Peyer's patch (tissue), 4 donors: ENCODE results near the gene ADRM1. TPM values are rescaled to one million over a fixed set of nuclear protein-coding genes. Genes with fewer than 3 reads are reported as not detected.

Source experiments
- DNase-seq, 3 donors: peaks; one replicate each; pipeline ENCODE4 v3.0.0-alpha.2; 2017 to 2019
- H3K27ac ChIP-seq, 4 donors: fragments of 200-600 bp; sonication (generic); one replicate each; pipeline ENCODE4 v1.5.1; 2016 to 2019
- H3K27me3 ChIP-seq, 2 donors: fragments of 200-600 bp; sonication (generic); one replicate each; pipeline ENCODE4 v1.5.1; 2019
- H3K36me3 ChIP-seq, 3 donors: fragments of 200-600 bp; sonication (generic); one replicate each; pipeline ENCODE4 v1.5.1; 2016 to 2019
- H3K4me1 ChIP-seq, 4 donors: fragments of 200-600 bp; sonication (generic); one replicate each; pipeline ENCODE4 v1.5.1; 2016 to 2019
- H3K4me3 ChIP-seq, 4 donors: fragments of 200-600 bp; sonication (generic); 1 replicate in 3 of 4; 2 replicates in 1 of 4; pipeline ENCODE4 v1.5.1; 2016 to 2019; ENCODE audit warnings: mild to moderate bottlenecking in 1 of 4
- H3K9me3 ChIP-seq, 4 donors: fragments of 200-600 bp; sonication (generic); one replicate each; pipeline ENCODE4 v1.5.1; 2016 to 2019; ENCODE audit warnings: mild to moderate bottlenecking in 1 of 4
- CTCF ChIP-seq, 6 experiments: fragments of 450-650 bp in 4 of 6; fragments of 200-600 bp in 2 of 6; sonication (generic) in 1 of 6; IDR thresholded peaks; one replicate each; pipeline ENCODE4 v1.5.1; 2017 to 2019; ENCODE audit warnings: antibody characterized with exemption in 6 of 6, mild to moderate bottlenecking in 3 of 6, moderate library complexity in 1 of 6
- POLR2A ChIP-seq, 2 donors: fragments of 450-650 bp; IDR thresholded peaks; one replicate each; pipeline ENCODE4 v1.5.1; 2017; ENCODE audit warnings: antibody characterized with exemption in 2 of 2, mild to moderate bottlenecking in 2 of 2, moderate library complexity in 2 of 2
- total RNA-seq, 4 donors: library from RNA; depleted of rRNA; stranded (reverse); fragments of >200 nt; gene quantifications; one replicate each; pipeline ENCODE4 v1.1.0, GENCODE V29; 2016

Gene ADRM1
- total RNA-seq, 4 donors from 2014 or later, result 90.8 to 136 (median 99.7) TPM

DNA sequence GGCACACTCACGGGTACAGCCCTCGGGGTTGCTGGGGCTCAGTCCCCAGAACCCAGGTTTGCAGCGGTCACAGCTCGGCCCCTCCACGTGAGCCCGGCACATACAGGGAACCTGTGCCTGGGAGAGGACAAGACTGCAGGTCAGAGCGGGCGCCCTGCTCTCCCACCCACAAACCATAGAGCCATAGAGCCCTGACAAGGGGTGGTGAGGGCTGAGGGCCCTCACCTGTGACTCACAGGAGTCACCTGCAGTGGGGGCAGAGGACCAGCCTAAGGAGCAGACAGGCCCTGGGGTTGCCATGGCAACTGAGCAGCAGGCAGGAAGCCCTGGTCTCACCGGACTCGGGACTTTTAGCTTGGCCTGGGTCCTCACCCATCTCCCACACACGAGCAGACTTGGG is 33.5 kb downstream of the ADRM1 start:
- Histone ChIP-seq H3K4me1 (peaks cover 0 to 13% (median 2%) of the 10 kb centered on the region in 4 donors), H3K4me3 (no peak overlapping the region), H3K27ac (peak overlapping the region in 2 of 4 donors; percentile 60 to 85), H3K36me3 (peaks cover 0 to 31% (median 0%) of the 10 kb centered on the region in 3 donors), H3K9me3 (no peaks in the 10 kb centered on the region), H3K27me3 (no peaks in the 10 kb centered on the region)
- DNase-seq, result peak in 1 of 3 donors; percentile 49
- TF ChIP-seq CTCF (IDR thresholded peaks at IDR 0.05), result no peak
- TF ChIP-seq POLR2A (IDR thresholded peaks at IDR 0.05), result no peak

DNA sequence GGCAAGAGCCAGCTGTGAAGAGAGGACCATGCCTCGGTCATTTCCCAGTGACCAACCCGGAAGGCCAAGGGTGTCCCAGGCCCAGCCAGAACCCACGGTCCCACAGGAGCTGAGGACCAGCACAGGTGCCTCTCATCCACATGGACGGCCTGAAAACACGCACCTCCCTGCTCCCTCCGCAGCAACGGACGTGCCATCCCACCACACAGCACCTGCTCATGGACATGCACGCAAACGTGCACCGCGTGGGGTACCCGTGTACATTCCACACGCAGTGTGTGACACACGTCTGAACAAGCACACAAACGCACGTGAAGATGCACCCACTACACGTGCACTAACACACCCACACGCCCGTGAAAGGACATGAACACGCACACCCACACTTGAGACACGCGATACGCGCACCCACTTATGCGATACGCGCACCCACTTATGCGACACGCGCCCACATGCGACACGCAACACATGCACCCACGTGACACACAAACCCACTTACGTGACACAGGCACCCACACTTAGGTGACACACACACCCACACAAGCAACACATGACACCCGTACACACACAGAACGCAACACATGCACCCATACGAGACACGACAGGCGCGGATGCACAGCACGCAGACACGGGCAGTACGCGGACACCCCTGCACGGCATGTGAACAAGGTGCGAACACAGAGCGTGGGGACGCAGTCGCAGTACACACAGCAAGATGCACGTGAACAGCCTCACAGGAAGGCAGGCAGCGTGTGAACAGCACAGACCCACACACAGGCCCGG is 34.2 kb downstream of the ADRM1 start:
- H3K27ac ChIP-seq, result peak overlapping the region in 2 of 4 donors; percentile 60 to 85
- peaks cover 0 to 13% (median 2%) of the 10 kb centered on the region in 4 donors for H3K4me1 ChIP-seq
- H3K4me3 ChIP-seq, result no peak overlapping the region
- H3K9me3 ChIP-seq, result no peaks in the 10 kb centered on the region
- H3K36me3 ChIP-seq, result peaks cover 0 to 31% (median 0%) of the 10 kb centered on the region in 3 donors
- no peak for DNase-seq
- H3K27me3 ChIP-seq, result no peaks in the 10 kb centered on the region
- TF ChIP-seq CTCF (IDR thresholded peaks at IDR 0.05) (no peak), POLR2A (IDR thresholded peaks at IDR 0.05) (no peak)

DNA sequence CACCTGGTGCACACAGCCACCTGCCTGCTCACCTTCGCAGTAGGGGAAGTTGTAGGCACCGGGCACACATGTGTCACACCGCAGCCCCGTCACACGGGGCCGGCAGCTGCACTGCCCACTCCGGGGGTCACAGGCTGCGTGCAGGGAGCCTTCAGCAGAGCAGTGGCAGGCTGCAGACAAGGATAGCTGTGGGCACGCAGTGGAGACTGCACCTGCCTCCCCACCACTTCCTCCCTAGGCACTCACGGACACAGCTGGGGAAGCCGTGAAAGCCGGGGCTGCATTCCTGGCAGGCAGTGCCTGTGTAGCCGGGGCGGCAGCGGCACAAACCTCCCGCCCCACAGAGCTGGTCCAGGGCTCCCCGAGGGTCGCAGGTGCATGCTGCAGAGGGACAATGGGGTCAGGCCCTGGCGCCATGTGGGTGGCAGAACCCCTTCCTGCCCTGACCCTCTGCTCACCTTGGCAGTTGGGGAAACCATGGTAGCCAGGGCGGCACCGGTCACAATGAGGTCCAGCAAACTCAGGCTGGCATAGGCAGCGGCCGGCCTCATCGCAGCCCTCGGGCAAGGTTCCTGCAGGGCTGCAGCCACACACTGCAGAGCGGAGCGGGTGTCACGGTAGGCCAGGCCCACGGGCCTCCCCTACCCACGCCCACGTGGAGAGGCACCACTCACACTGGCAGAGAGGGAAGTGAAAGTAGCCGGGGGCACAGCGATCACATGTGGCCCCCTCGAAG is 34.9 kb downstream of the ADRM1 start:
- Histone ChIP-seq H3K36me3 (peaks cover 0 to 30% (median 0%) of the 10 kb centered on the region in 3 donors), H3K27me3 (no peaks in the 10 kb centered on the region), H3K4me3 (no peak overlapping the region), H3K27ac (peak overlapping the region in 3 of 4 donors; percentile 13 to 85 (median 32)), H3K4me1 (peaks cover 0 to 13% (median 2%) of the 10 kb centered on the region in 4 donors), H3K9me3 (no peaks in the 10 kb centered on the region)
- DNase-seq, result peak in 2 of 3 donors; percentile 87 to 90
- no peak for TF ChIP-seq POLR2A (IDR thresholded peaks at IDR 0.05)
- no peak for TF ChIP-seq CTCF (IDR thresholded peaks at IDR 0.05)

DNA sequence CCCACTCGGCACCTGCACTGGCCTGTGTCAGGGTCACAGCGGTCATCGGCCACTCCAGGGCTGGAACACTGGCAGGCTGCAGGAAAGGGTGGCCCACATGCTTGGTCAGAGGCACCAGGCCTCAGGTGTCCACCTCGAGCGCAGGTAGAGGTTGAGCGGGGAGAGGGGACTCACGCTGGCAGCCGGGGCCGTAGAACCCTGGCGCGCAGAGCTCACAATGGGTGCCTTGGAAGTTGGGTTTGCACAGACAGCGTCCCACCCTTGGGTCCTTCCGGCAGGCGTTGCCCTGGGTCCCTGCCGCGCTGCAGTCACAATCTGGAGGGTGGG is 35.5 kb downstream of the ADRM1 start:
- H3K27ac ChIP-seq, result peak overlapping the region in 3 of 4 donors; percentile 13 to 85 (median 32)
- TF ChIP-seq CTCF (IDR thresholded peaks at IDR 0.05), result no peak
- TF ChIP-seq POLR2A (IDR thresholded peaks at IDR 0.05), result no peak
- peaks cover 0 to 24% (median 0%) of the 10 kb centered on the region in 3 donors for H3K36me3 ChIP-seq
- H3K9me3 ChIP-seq, result no peaks in the 10 kb centered on the region
- no peak for DNase-seq
- no peak overlapping the region for H3K4me3 ChIP-seq
- H3K4me1 ChIP-seq, result peaks cover 0 to 13% (median 2%) of the 10 kb centered on the region in 4 donors
- H3K27me3 ChIP-seq, result no peaks in the 10 kb centered on the region

- H3K27ac ChIP-seq, result peak overlapping the region in 2 of 4 donors; percentile 75 to 85
- peak in 2 of 3 donors; percentile 81 to 83 for DNase-seq
These were observed 36.9 kb downstream of the ADRM1 start for GRCh38 chr20:62339647-62340062.

More at GRCh38 chr20:62339647-62340062, 36.9 kb downstream of the ADRM1 start:
- H3K4me1 ChIP-seq, result peaks cover 0 to 13% (median 2%) of the 10 kb centered on the region in 4 donors
- H3K36me3 ChIP-seq, result peaks cover 0 to 21% (median 0%) of the 10 kb centered on the region in 3 donors
- peak overlapping the region in 2 of 4 donors; percentile 15 to 20 for H3K4me3 ChIP-seq
- H3K9me3 ChIP-seq, result no peaks in the 10 kb centered on the region
- no peaks in the 10 kb centered on the region for H3K27me3 ChIP-seq
- TF ChIP-seq POLR2A (IDR thresholded peaks at IDR 0.05) (no peak), CTCF (IDR thresholded peaks at IDR 0.05) (no peak)
